Activated T-helper 2 cell treated with anti-CD3 and anti-CD28 coated beads, Interferon-gamma antibody, Interleukin-2, Interleukin-4, amounts not matched to agents 10 μg/mL and 5 μg/mL and 100 μg/mL, durations not matched to agents 14 hours and 24 hours and 36 hours (primary cell): ENCODE results near the gene SFTA2. TPM values are rescaled to one million over a fixed set of nuclear protein-coding genes. Genes with fewer than 3 reads are reported as not detected.
"Not testable (repeated sequence)": the region's sequence is repeated elsewhere in the genome, so short reads cannot be mapped to it uniquely, and the experiment has no call there.

Source experiments
- DNase-seq: peaks from one replicate; pipeline ENCODE4 v3.0.0; 2021; ENCODE audit warnings: low spot score
- H3K27ac Mint-ChIP-seq: one replicate; pipeline ENCODE4 v1.8.0; 2021; ENCODE audit warnings: mixed read lengths
- H3K27me3 Mint-ChIP-seq: one replicate; pipeline ENCODE4 v1.8.0; 2021; ENCODE audit warnings: low read depth, mixed read lengths
- H3K36me3 Mint-ChIP-seq: one replicate; pipeline ENCODE4 v1.8.0; 2021; ENCODE audit warnings: low read depth, mixed read lengths
- H3K4me1 Mint-ChIP-seq: one replicate; pipeline ENCODE4 v1.8.0; 2021; ENCODE audit warnings: low read depth, mixed read lengths
- H3K4me3 Mint-ChIP-seq: one replicate; pipeline ENCODE4 v1.8.0; 2021; ENCODE audit warnings: low read depth, mild to moderate bottlenecking, moderate library complexity, mixed read lengths
- H3K9me3 Mint-ChIP-seq: one replicate; pipeline ENCODE4 v1.8.0; 2021; ENCODE audit warnings: mixed read lengths
- intact Hi-C: fragments of 100-400 bp; cut with micrococcal nuclease; formaldehyde crosslinking; loops from one replicate; pipeline ENCODE4 v1.15.1; 2023
- total RNA-seq: library from RNA; stranded (reverse); gene quantifications from 2 replicates; pipeline ENCODE4 v1.2.3, GENCODE V29; 2022

The SFTA2 gene
- total RNA-seq, 1 donor from 2014 or later, result not detected

DNA sequence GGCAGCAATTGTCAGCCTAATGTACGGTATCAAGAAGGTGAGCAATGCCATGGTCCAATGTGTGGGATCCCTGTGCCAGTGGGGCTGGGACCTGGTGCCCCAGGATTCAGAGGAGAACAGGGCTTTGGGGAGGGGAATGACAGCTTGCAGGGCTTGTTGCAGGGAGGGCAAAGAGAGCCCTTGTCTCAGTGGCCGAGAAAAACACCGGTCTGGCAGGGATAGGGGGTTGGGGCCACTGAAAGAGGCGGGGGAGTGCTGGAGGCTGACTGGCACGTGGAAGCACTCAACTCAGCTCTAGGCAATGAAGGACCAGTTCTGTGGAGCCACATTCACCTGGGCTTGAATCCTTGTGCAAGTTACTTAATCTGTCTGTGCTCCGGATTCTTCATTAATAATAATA lies 5.3 kb upstream of the SFTA2 start:
- Mint-ChIP-seq H3K27me3 (peaks cover 25% of the 10 kb centered on the region), H3K27ac (no peak overlapping the region), H3K4me1 (no peaks in the 10 kb centered on the region), H3K4me3 (no peak overlapping the region), H3K9me3 (no peaks in the 10 kb centered on the region), H3K36me3 (no peaks in the 10 kb centered on the region)
- DNase-seq, result no peak
- intact Hi-C loops, result no loop called here

DNA sequence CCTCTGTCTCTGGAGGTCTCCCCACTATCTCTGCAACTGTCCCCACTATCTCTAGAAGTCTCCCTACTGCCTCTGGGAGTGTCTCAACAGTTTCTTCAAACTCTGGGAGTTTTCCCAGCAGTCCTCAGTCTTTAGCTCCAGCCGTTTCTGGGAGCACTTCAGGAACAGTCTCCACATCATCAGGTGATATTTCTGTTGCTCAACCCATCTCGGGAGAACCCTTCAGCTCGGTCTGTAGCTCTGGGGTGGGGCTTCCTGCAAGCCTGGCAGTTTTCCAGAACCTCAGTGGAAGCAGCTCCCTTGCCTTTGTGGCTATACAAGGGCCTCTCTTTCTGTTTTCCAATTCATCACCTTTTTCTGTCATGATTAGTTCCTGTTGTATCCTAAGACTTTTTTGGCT lies 3.0 kb upstream of the SFTA2 start:
- no peak for DNase-seq
- Mint-ChIP-seq H3K27me3 (peaks cover 15% of the 10 kb centered on the region), H3K27ac (no peak overlapping the region), H3K4me3 (no peak overlapping the region), H3K9me3 (no peaks in the 10 kb centered on the region), H3K36me3 (no peaks in the 10 kb centered on the region), H3K4me1 (no peaks in the 10 kb centered on the region)
- intact Hi-C loops, result no loop called here

DNA sequence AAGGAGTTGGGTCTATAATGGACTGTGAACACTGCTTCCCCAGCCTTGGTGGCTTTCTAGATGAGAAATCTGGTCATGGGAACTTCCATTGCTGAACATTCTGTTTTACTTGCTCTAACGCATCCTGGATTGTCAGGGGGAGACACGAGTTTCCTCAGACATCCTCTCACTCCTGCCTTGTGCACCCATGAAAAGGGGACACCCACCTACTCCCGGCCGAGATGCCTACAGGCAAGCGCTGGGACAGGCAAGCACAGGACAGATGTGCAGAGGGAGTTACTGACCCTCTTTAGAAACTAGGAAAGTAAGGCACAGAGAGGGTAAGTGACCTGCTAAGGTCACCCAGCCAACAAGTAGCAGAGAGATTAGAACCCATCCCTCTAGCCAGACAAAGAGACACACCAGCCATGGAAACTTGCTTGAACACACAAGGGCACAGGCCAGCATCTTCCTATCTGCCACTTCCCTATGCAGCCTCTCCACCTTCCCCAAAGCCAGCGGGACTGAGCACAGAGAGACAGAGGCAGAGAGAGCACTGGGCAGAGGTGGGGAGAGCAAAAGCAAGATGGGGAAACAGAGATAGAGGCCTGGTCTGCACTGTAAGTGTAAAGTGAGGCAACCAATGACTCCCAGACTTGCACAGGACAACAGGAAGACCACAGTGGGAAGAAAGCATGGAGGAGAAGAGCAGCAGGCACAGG lies 845 bp upstream of the SFTA2 start:
- Mint-ChIP-seq H3K4me3 (no peak overlapping the region), H3K27ac (no peak overlapping the region), H3K4me1 (no peaks in the 10 kb centered on the region), H3K9me3 (no peaks in the 10 kb centered on the region), H3K27me3 (peaks cover 12% of the 10 kb centered on the region), H3K36me3 (peaks cover 13% of the 10 kb centered on the region)
- intact Hi-C loops, result no loop called here
- DNase-seq, result no peak

DNA sequence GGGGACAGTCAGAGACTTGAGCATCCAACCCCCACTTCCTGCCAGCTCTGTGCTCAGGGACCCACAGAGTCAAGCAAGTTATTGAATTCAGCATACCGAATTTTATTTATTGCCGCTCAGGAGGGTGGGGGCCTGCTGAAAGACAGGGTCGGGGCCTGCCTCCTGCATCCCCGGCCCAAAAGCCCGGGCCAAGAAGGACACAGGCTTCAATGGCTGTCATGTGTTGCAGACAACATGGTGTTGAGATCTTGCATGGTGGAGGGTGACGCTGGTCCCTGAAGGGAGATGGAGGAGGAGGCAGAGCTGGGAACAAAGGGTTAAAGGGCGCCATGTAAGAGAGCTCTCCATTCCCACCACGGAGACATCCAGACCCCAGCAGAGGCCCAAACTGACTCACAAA lies 698 bp downstream of the SFTA2 start:
- intact Hi-C loops, result no loop called here
- H3K27me3 Mint-ChIP-seq, result peaks cover 8% of the 10 kb centered on the region
- no peak overlapping the region for H3K27ac Mint-ChIP-seq
- H3K9me3 Mint-ChIP-seq, result no peaks in the 10 kb centered on the region
- peaks cover 24% of the 10 kb centered on the region for H3K36me3 Mint-ChIP-seq
- H3K4me1 Mint-ChIP-seq, result no peaks in the 10 kb centered on the region
- H3K4me3 Mint-ChIP-seq, result no peak overlapping the region
- DNase-seq, result no peak

DNA sequence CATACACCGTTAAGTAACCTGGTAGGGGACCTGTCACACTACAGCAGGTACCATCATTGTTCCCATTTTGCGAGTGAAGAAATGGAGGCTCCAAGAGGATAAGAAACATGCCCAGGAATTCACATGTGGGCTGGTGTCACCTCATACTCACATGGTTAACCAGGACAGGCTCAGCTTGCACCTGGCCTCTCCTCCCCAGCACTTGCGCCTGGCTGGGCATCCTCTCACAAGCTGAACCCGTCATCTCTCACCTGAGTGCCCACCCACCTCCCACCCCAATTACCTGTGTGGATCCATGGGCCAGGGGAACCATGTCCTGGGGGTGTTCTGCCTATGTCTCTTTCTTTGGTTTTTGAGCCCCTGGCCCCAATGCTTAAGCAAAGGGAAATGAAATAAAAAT lies 1.5 kb downstream of the SFTA2 start:
- no peak for DNase-seq
- Mint-ChIP-seq H3K27ac (no peak overlapping the region), H3K4me1 (no peaks in the 10 kb centered on the region), H3K27me3 (peaks cover 6% of the 10 kb centered on the region), H3K36me3 (peaks cover 26% of the 10 kb centered on the region), H3K4me3 (no peak overlapping the region), H3K9me3 (no peaks in the 10 kb centered on the region)
- intact Hi-C loops, result no loop called here

DNA sequence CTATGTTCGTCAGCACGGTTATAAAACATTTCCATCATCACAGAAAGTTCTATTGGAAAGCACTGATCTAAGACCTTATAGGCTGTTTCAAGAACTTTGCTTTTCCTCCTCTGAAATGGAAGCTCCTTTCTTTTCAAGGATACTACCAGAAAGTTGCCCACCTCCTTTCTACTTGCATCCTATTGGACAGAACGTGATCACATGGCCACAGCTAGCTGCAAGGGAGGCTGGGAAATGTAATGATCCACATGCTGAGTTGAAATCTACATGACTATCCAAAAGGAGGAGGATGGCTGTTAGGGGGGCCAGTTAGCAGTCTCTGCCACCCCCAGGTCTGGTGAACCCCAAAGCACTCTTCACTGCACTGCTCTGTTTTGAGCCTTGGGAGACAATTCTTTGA lies 3.3 kb downstream of the SFTA2 start:
- Mint-ChIP-seq H3K27ac (no peak overlapping the region), H3K4me1 (no peaks in the 10 kb centered on the region), H3K36me3 (peaks cover 34% of the 10 kb centered on the region), H3K4me3 (no peak overlapping the region), H3K27me3 (peaks cover 3% of the 10 kb centered on the region), H3K9me3 (no peaks in the 10 kb centered on the region)
- intact Hi-C loops, result no loop called here
- no peak for DNase-seq

DNA sequence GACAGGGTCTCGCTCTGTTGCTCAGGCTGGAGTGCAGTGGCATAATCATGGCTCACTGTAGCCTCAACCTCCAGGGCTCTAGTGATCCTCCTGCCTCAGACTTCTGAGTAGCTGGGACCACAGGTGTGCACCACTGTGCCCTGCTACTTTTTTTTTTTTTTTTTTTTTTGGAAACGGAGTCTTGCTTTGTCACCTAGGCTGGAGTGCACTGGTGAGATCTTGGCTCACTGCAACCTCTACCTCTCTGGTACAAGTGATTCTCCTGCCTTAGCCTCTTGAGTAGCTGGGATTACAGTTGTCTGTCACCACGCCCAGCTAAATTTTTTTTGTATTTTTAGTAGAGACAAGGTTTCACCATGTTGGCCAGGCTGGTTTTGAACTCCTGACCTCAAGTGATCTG lies 4.9 kb downstream of the SFTA2 start:
- DNase-seq, H3K9me3 Mint-ChIP-seq, H3K4me1 Mint-ChIP-seq, intact Hi-C loops, H3K27me3 Mint-ChIP-seq, H3K4me3 Mint-ChIP-seq, H3K27ac Mint-ChIP-seq: not testable (repeated sequence)
- H3K36me3 Mint-ChIP-seq, result peaks cover 50% of the 10 kb centered on the region

DNA sequence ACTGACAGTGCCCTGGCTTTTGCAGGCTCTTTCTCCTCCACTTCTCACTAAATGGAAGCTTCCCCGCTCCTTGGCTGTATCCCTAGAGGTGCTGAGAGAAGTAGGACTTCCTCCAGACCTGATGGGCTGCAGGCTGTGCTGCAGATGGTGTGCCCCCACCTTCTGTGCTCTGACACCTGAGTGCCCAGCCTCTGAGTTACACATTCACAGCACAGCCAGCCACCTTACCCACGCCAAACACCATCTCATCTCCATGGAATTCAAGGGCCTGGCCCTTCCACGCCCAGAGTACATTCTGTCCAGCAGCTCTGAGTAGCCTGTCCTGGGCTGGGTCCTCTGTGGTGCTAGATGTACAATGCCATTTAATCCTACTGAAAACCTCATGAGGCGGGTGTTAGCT lies 5.3 kb downstream of the SFTA2 start:
- H3K27ac Mint-ChIP-seq, result no peak overlapping the region
- no peaks in the 10 kb centered on the region for H3K9me3 Mint-ChIP-seq
- H3K4me3 Mint-ChIP-seq, result no peak overlapping the region
- no peaks in the 10 kb centered on the region for H3K27me3 Mint-ChIP-seq
- peaks cover 54% of the 10 kb centered on the region for H3K36me3 Mint-ChIP-seq
- H3K4me1 Mint-ChIP-seq, result no peaks in the 10 kb centered on the region
- intact Hi-C loops, result no loop called here
- DNase-seq, result no peak

DNA sequence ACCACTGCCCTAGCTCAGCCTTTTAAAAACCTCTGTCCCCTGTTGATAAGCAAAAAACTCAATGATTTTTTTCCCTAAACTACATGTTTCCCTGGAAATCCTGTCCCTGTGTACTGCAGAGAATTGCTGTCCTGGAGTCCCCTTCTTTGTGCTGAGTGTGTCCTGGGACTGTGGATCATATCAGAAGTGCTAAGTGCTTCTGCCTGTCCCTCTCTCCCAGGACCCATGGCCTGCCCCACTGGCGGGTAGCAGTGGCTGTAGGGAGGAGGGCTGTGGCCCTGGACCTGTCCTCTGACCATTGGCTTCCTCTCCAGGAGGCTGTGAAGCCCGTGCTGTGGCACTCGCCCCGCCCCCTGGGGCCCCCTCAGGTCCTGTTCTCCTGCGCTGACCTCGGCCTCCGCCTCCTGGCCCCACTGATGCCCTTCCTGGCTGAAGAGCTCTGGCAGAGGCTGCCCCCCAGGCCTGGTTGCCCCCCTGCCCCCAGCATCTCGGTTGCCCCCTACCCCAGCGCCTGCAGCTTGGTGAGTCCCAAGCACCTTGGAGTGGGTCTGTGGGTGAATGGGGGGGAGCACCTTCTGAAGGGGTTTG lies 7.8 kb downstream of the SFTA2 start:
- DNase-seq, intact Hi-C loops, H3K9me3 Mint-ChIP-seq, H3K27me3 Mint-ChIP-seq, H3K4me3 Mint-ChIP-seq, H3K27ac Mint-ChIP-seq, H3K4me1 Mint-ChIP-seq: not testable (repeated sequence)
- H3K36me3 Mint-ChIP-seq, result peaks cover 69% of the 10 kb centered on the region

DNA sequence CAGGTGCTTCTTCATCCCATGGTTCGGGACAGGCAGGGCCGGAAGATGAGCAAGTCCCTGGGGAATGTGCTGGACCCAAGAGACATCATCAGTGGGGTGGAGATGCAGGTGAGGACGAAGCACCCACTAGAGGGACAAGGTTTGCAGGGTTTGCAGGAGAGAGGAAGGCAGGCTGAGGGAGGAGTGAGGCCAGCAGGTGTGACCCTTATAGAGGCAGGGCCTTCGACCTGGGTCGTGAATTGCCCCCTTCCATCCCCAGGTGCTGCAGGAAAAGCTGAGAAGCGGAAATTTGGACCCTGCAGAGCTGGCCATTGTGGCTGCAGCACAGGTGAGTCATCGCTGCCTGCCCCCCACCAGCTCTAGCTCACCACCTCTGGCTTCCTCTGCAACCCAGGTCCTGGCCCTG lies 9.5 kb downstream of the SFTA2 start:
- Mint-ChIP-seq H3K4me3 (no peak overlapping the region), H3K9me3 (no peaks in the 10 kb centered on the region), H3K4me1 (no peaks in the 10 kb centered on the region), H3K27me3 (no peaks in the 10 kb centered on the region), H3K27ac (no peak overlapping the region), H3K36me3 (peaks cover 66% of the 10 kb centered on the region)
- no peak for DNase-seq
- intact Hi-C loops, result no loop called here

DNA sequence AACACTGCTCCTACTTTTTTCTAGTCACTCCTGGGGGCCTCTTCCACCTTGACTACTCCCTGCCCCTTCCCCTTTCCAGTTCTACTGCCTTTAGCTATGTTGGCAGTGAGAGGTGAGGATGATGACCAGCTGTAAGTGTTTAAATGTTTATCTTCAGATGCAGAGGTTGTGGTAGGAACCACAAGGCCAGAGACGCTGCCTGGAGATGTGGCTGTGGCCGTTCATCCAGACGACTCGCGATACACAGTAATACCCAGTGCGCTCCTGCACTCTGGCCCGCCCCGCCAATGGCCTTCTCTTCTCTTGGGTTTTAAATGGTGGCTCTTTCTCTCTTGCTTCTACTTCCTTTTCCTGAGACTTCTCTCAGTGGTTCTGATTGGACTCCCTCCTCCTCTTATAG lies 13.3 kb downstream of the SFTA2 start:
- Mint-ChIP-seq H3K36me3 (peaks cover 66% of the 10 kb centered on the region), H3K27ac (no peak overlapping the region), H3K9me3 (no peaks in the 10 kb centered on the region), H3K4me1 (peaks cover 10% of the 10 kb centered on the region), H3K4me3 (no peak overlapping the region), H3K27me3 (no peaks in the 10 kb centered on the region)
- intact Hi-C loops, result no loop called here
- DNase-seq, result no peak

DNA sequence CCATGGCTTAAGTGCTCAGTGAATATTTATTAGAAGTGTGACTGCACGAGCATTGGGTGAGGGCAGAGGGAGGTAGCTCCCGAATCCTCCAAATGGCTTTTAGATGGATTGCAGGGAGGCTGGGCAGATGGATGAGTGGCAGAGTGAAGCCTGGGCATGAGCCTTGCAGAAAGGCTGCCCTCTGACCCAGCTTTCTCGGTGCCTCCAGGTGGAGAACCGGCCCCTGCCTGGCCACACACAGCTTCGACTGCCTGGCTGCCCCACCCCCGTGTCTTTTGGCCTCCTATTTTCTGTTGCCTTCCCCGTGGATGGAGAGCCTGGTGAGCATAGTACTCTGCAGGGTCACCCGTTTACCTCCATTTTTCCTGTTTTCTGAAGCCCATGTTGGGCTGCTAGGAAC lies 14.5 kb downstream of the SFTA2 start:
- Mint-ChIP-seq H3K27me3 (no peaks in the 10 kb centered on the region), H3K4me3 (no peak overlapping the region), H3K27ac (no peak overlapping the region), H3K4me1 (peaks cover 16% of the 10 kb centered on the region), H3K36me3 (peaks cover 66% of the 10 kb centered on the region), H3K9me3 (no peaks in the 10 kb centered on the region)
- DNase-seq, result no peak
- intact Hi-C loops, result no loop called here

DNA sequence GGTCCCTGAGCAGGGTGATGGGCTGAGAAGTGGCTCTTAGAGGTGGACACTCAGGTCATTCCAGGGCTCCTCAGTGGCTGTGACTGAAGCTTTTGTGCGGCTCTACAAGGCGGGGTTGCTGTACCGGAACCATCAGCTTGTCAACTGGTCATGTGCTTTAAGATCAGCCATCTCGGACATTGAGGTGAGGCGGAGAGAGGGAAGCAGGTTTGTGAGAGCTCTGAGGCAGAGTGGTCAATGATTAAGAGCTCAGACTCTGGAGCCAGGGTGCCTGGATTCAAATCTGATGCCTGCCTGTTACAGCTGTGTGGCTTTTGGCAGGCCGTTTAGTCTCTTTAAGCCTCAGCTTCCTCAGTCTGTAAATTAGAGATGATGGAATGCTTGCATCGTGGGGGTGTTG lies 14.9 kb downstream of the SFTA2 start:
- H3K36me3 Mint-ChIP-seq, result peaks cover 66% of the 10 kb centered on the region

More for the DNA sequence above, 14.9 kb downstream of the SFTA2 start:
- intact Hi-C loops, result no loop called here
- Mint-ChIP-seq H3K9me3 (no peaks in the 10 kb centered on the region), H3K4me1 (peaks cover 16% of the 10 kb centered on the region), H3K4me3 (no peak overlapping the region), H3K27me3 (no peaks in the 10 kb centered on the region), H3K27ac (no peak overlapping the region)
- DNase-seq, result no peak
